A549 (cell line): ENCODE results near the gene HLA-DMB. TPM values are rescaled to one million over a fixed set of nuclear protein-coding genes. Genes with fewer than 3 reads are reported as not detected.

Experiments used
- ATAC-seq, 2 experiments: fragments of 200-7000 bp in 1 of 2; fragments of >200 bp in 1 of 2; cut with Nextera tagmentation in 1 of 2; cut with Tn5 transposase in 1 of 2; 3 replicates each; pipeline versions ENCODE4 v1.8.0 to v1.9.1; 2018 to 2020; ENCODE audit warnings: mild to moderate bottlenecking in 1 of 2, moderate library complexity in 1 of 2
- CTCF ChIA-PET: fragments of 300-600 bp; sonication (Branson Sonifier 250); formaldehyde crosslinking; extraction: SDS; loops from one replicate; lab custom pipeline; 2021; ENCODE audit warnings: antibody characterized with exemption, inconsistent platforms; lab: Yijun Ruan, JAX
- POLR2A ChIA-PET: fragments of 350-600 bp; formaldehyde crosslinking; extraction: SDS; loops from one replicate; lab custom pipeline; 2021; ENCODE audit warnings: antibody characterized with exemption, inconsistent platforms; lab: Yijun Ruan, JAX
- DNase-seq, 2 experiments: peaks; one replicate each; pipeline versions ENCODE4 v3.0.0 to v3.0.0-alpha.2; 2011 to 2016; ENCODE audit warnings: low read depth in 1 of 2, low spot score in 1 of 2
- FAIRE-seq: peaks from 2 replicates; lab custom pipeline; 2011; peaks lifted over from hg19 to GRCh38; lab: Jason Lieb, UNC
- H3K27ac ChIP-seq, 2 experiments: fragments of >200 bp; sonication (Bioruptor Twin); formaldehyde crosslinking; 3 replicates each; pipeline ENCODE4 v1.5.1; 2016 to 2017
- H3K4me1 ChIP-seq: fragments of >200 bp; sonication (Bioruptor Twin); formaldehyde crosslinking; 3 replicates; pipeline ENCODE4 v1.6.1; 2016
- H3K4me2 ChIP-seq: fragments of >200 bp; sonication (Bioruptor Twin); formaldehyde crosslinking; 3 replicates; pipeline ENCODE4 v1.6.1; 2016
- H3K4me3 ChIP-seq: fragments of >200 bp; sonication (Bioruptor Twin); formaldehyde crosslinking; 3 replicates; pipeline ENCODE4 v1.5.1; 2016
- H3K9me3 ChIP-seq: fragments of >200 bp; sonication (Bioruptor Twin); formaldehyde crosslinking; 3 replicates; pipeline ENCODE4 v1.6.1; 2016
- BHLHE40 ChIP-seq: IDR thresholded peaks from 2 replicates; pipeline ENCODE4 v1.6.1; 2012; ENCODE audit warnings: low read depth, low read length, inconsistent platforms
- CHD2 ChIP-seq: fragments of 150-350 bp; IDR thresholded peaks from 2 replicates; pipeline ENCODE4 v1.6.1; 2014; ENCODE audit warnings: low read length; ENCODE audit not compliant: partially characterized antibody
- CHD4 ChIP-seq: fragments of 200-600 bp; sonication (generic); IDR thresholded peaks from 2 replicates; pipeline ENCODE4 v1.6.1; 2016; ENCODE audit warnings: antibody characterized with exemption, mild to moderate bottlenecking, borderline replicate concordance
- E2F6 ChIP-seq: IDR thresholded peaks from 2 replicates; pipeline ENCODE4 v1.6.1; 2012; ENCODE audit warnings: low read depth, borderline replicate concordance
- EHF ChIP-seq: fragments of 250-450 bp; sonication (Bioruptor Pico); IDR thresholded peaks from 2 replicates; pipeline ENCODE4 v1.5.0; 2020; ENCODE audit warnings: mild to moderate bottlenecking
- ESRRA ChIP-seq: fragments of 150-350 bp; IDR thresholded peaks from 2 replicates; pipeline ENCODE4 v1.6.1; 2014; ENCODE audit warnings: mild to moderate bottlenecking, low read length, borderline replicate concordance
- FOSB ChIP-seq: fragments of 250-450 bp; sonication (Bioruptor Pico); IDR thresholded peaks from 2 replicates; pipeline ENCODE4 v1.5.0; 2020; ENCODE audit warnings: mild to moderate bottlenecking, moderate library complexity
- FOXS1 ChIP-seq: fragments of 250-450 bp; sonication (Bioruptor Pico); IDR thresholded peaks from 2 replicates; pipeline ENCODE4 v1.5.0; 2020; ENCODE audit warnings: mild to moderate bottlenecking, moderate library complexity
- GATA3 ChIP-seq: IDR thresholded peaks from 2 replicates; pipeline ENCODE4 v1.6.1; 2012; ENCODE audit warnings: borderline replicate concordance
- HEYL ChIP-seq: fragments of 250-450 bp; sonication (Bioruptor Pico); IDR thresholded peaks from 2 replicates; pipeline ENCODE4 v1.8.0; 2021; ENCODE audit warnings: mild to moderate bottlenecking, moderate library complexity
- HOXA7 ChIP-seq: fragments of 250-450 bp; sonication (Bioruptor Pico); IDR thresholded peaks from 2 replicates; pipeline ENCODE4 v1.5.0; 2020; ENCODE audit warnings: mild to moderate bottlenecking, moderate library complexity
- HOXB13 ChIP-seq: fragments of 250-450 bp; sonication (Bioruptor Pico); IDR thresholded peaks from 2 replicates; pipeline ENCODE4 v1.5.0; 2020; ENCODE audit warnings: low read depth, mild to moderate bottlenecking, moderate library complexity
- HOXB5 ChIP-seq: fragments of 250-450 bp; sonication (Bioruptor Pico); IDR thresholded peaks from 2 replicates; pipeline ENCODE4 v1.5.0; 2020; ENCODE audit warnings: mild to moderate bottlenecking, moderate library complexity
- JUN ChIP-seq, 2 experiments: fragments of >200 bp; sonication (Bioruptor Twin); formaldehyde crosslinking; IDR thresholded peaks; 2 replicates in 1 of 2; 3 replicates in 1 of 2; pipeline ENCODE4 v1.6.1; 2016 to 2017
- JUNB ChIP-seq: fragments of >200 bp; sonication (Bioruptor Twin); formaldehyde crosslinking; IDR thresholded peaks from 2 replicates; pipeline ENCODE4 v1.6.1; 2016
- KDM1A ChIP-seq: fragments of 200-600 bp; sonication (generic); IDR thresholded peaks from 2 replicates; pipeline ENCODE4 v1.6.1; 2016; ENCODE audit warnings: low read depth, mild to moderate bottlenecking
- MAZ ChIP-seq: fragments of 150-350 bp; IDR thresholded peaks from 2 replicates; pipeline ENCODE4 v1.6.1; 2014; ENCODE audit warnings: antibody characterized with exemption, low read depth, low read length, borderline replicate concordance
- MYC ChIP-seq: IDR thresholded peaks from 2 replicates; pipeline ENCODE4 v1.6.1; 2012; ENCODE audit warnings: mild to moderate bottlenecking, inconsistent platforms, low read length, improper control_type of control experiment, borderline replicate concordance
- NR3C1 ChIP-seq: fragments of >200 bp; sonication (Bioruptor Twin); formaldehyde crosslinking; IDR thresholded peaks from 3 replicates; pipeline ENCODE4 v1.6.1; 2017
- PHF8 ChIP-seq: fragments of 200-600 bp; sonication (generic); IDR thresholded peaks from 2 replicates; pipeline ENCODE4 v1.6.1; 2016; ENCODE audit warnings: low read depth, mild to moderate bottlenecking, antibody characterized with exemption, moderate library complexity, borderline replicate concordance
- RAD21 ChIP-seq, 2 experiments: fragments of >200 bp in 1 of 2; sonication (Bioruptor Twin) in 1 of 2; formaldehyde crosslinking in 1 of 2; IDR thresholded peaks in 1 of 2; conservative IDR thresholded peaks in 1 of 2; 2 replicates in 1 of 2; 3 replicates in 1 of 2; pipeline ENCODE4 v1.6.1; 2012 to 2018; ENCODE audit warnings: inconsistent platforms in 1 of 2
- RCOR1 ChIP-seq: fragments of 150-350 bp; IDR thresholded peaks from 2 replicates; pipeline ENCODE4 v1.6.1; 2014; ENCODE audit warnings: antibody characterized with exemption, low read length, low read depth
- RFX5 ChIP-seq: fragments of 450-650 bp; IDR thresholded peaks from 2 replicates; pipeline ENCODE4 v1.7.1; 2014; ENCODE audit warnings: antibody characterized with exemption, mild to moderate bottlenecking, moderate library complexity
- SMC3 ChIP-seq: fragments of >200 bp; sonication (Bioruptor Twin); formaldehyde crosslinking; IDR thresholded peaks from 3 replicates; pipeline ENCODE4 v1.6.1; 2018; ENCODE audit warnings: inconsistent platforms
- SREBF2 ChIP-seq: fragments of 450-650 bp; IDR thresholded peaks from 2 replicates; pipeline ENCODE4 v1.6.1; 2014; ENCODE audit warnings: mild to moderate bottlenecking, moderate library complexity
- TFCP2L1 ChIP-seq: fragments of 250-450 bp; sonication (Bioruptor Pico); IDR thresholded peaks from 2 replicates; pipeline ENCODE4 v1.5.0; 2021; ENCODE audit warnings: mild to moderate bottlenecking
- ZNF302 ChIP-seq: fragments of 250-450 bp; sonication (Bioruptor Pico); IDR thresholded peaks from 2 replicates; pipeline ENCODE4 v1.9.0; 2021; ENCODE audit warnings: inconsistent platforms, mild to moderate bottlenecking, moderate library complexity
- WGBS: methylation state at CpG from one replicate; pipeline ENCODE4 v1.1.6; 2017; ENCODE audit errors: missing lambda C conversion rate; 5-methylcytosine and 5-hydroxymethylcytosine counted together
- polyA plus RNA-seq, 4 experiments: library from polyadenylated mRNA; depleted of rRNA in 3 of 4; stranded (reverse); fragments of >200 nt; fragmentation: RNase III in 1 of 4; extraction: RNeasy Plus Mini Kit Qiagen cat#74134 plus additional on column Dnase treatment in 1 of 4; gene quantifications; 2 replicates in 3 of 4; 3 replicates in 1 of 4; pipeline ENCODE4 v1.2.3, GENCODE V29; 2011 to 2017
- TF ChIP-seq, protein P1 (sequence below): fragments of 250-450 bp; sonication (Bioruptor Pico); IDR thresholded peaks from 2 replicates; pipeline ENCODE4 v1.5.0; 2020; ENCODE audit warnings: low read depth, mild to moderate bottlenecking, moderate library complexity

HLA-DMB gene
- polyA plus RNA-seq, 2 of the 4 experiments (the other 2 are of a cell fraction), result 3.7 to 14.3 TPM

DNA sequence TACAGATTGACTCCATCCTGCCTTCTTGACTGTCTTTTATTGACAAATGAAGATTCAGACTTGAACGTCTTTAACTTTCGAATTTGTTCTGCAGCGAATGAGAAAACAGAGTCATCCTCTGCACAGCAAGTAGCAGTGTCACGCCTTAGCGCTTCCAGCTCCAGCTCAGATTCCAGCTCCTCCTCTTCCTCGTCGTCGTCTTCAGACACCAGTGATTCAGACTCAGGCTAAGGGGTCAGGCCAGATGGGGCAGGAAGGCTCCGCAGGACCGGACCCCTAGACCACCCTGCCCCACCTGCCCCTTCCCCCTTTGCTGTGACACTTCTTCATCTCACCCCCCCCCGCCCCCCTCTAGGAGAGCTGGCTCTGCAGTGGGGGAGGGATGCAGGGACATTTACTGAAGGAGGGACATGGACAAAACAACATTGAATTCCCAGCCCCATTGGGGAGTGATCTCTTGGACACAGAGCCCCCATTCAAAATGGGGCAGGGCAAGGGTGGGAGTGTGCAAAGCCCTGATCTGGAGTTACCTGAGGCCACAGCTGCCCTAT lies 39.7 kb upstream of the HLA-DMB start:
- no peak for DNase-seq
- H3K4me1 ChIP-seq, result peaks cover 46% of the 10 kb centered on the region
- no peaks in the 10 kb centered on the region for H3K9me3 ChIP-seq
- no peak overlapping the region for H3K4me2 ChIP-seq
- FAIRE-seq, result no peak
- TF ChIP-seq FOXS1, result no peak
- TF ChIP-seq CHD4, result no peak
- TF ChIP-seq CHD2, result no peak
- TF ChIP-seq HOXA7 (CRISPR knock-in tag), result no peak
- no peak for TF ChIP-seq RFX5
- 73% methylated on average over 8 of the region's 11 CpGs for WGBS
- no peak for ATAC-seq
- POLR2A ChIA-PET, result interaction anchor here (8.6 kb wide), 1 partner anchor 10 kb away, joined by 127 read pairs; no protein-coding TSS in a partner anchor
- CTCF ChIA-PET, result interaction anchor here (1.0 to 4.6 kb wide), 7 partner anchors 9 to 142 kb away, joined by 3 to 24 read pairs (median 7); partner anchors contain the start of genes BRD2, HLA-DMA and TAP2
- no peak overlapping the region for H3K27ac ChIP-seq
- H3K4me3 ChIP-seq, result no peak overlapping the region

GRCh38 chr6:32979720-32980487 lies 39.1 kb upstream of the HLA-DMB start:
- FAIRE-seq (no peak), ATAC-seq (no peak), DNase-seq (no peak)
- 88% methylated on average over 10 of the region's 12 CpGs for WGBS
- TF ChIP-seq ESRRA (no peak), SMC3 (no peak), FOSB (no peak), SREBF2 (no peak), CHD4 (no peak), ZNF302 (no peak), FOXS1 (no peak), E2F6 (no peak), GATA3 (no peak), RFX5 (no peak), HOXB5 (CRISPR knock-in tag) (no peak), EHF (CRISPR knock-in tag) (no peak), MYC (no peak), RCOR1 (no peak), HOXA7 (CRISPR knock-in tag) (no peak), PHF8 (no peak), KDM1A (no peak), MAZ (no peak), NR3C1 (no peak)
- TF ChIP-seq, protein P1, sequence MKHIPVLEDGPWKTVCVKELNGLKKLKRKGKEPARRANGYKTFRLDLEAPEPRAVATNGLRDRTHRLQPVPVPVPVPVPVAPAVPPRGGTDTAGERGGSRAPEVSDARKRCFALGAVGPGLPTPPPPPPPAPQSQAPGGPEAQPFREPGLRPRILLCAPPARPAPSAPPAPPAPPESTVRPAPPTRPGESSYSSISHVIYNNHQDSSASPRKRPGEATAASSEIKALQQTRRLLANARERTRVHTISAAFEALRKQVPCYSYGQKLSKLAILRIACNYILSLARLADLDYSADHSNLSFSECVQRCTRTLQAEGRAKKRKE (CRISPR knock-in tag), result no peak
- Histone ChIP-seq H3K27ac (no peak overlapping the region), H3K4me3 (no peak overlapping the region), H3K9me3 (no peaks in the 10 kb centered on the region), H3K4me1 (peaks cover 51% of the 10 kb centered on the region), H3K4me2 (no peak overlapping the region)
- ChIA-PET POLR2A (interaction anchor here (8.6 kb wide), 1 partner anchor 9 kb away, joined by 127 read pairs; no protein-coding TSS in a partner anchor), CTCF (interaction anchor here (1.0 to 4.6 kb wide), 7 partner anchors 8 to 141 kb away, joined by 3 to 24 read pairs (median 7); partner anchors contain the start of genes BRD2, HLA-DMA and TAP2)

DNA sequence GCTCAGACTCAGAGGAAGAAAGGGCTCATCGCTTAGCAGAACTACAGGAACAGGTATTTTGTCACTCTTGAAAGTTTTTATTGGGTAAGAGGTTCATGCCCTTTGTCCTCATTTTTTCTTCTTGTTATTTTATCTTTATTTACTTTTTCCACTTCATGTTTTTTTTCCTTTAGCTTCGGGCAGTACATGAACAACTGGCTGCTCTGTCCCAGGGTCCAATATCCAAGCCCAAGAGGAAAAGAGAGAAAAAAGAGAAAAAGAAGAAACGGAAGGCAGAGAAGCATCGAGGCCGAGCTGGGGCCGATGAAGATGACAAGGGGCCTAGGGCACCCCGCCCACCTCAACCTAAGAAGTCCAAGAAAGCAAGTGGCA lies 37.1 kb upstream of the HLA-DMB start:
- no peak for DNase-seq
- ChIA-PET POLR2A (interaction anchor here (8.6 kb wide), 1 partner anchor 7 kb away, joined by 127 read pairs; no protein-coding TSS in a partner anchor), CTCF (interaction anchor here (0.7 to 4.6 kb wide), 6 partner anchors 8 to 96 kb away, joined by 3 to 24 read pairs (median 6); partner anchors contain the start of gene BRD2)
- Histone ChIP-seq H3K4me3 (no peak overlapping the region), H3K4me1 (peaks cover 51% of the 10 kb centered on the region), H3K9me3 (no peaks in the 10 kb centered on the region), H3K27ac (no peak overlapping the region), H3K4me2 (peak overlapping the region; percentile 83)
- 76% methylated on average over 7 of the region's 7 CpGs for WGBS
- TF ChIP-seq HOXB13 (CRISPR knock-in tag) (no peak), JUNB (no peak), JUN (IDR thresholded peaks at IDR 0.05) (no peak), TFCP2L1 (CRISPR knock-in tag) (no peak), RAD21 (conservative IDR thresholded peaks at IDR 0.05 in 1 of 2, IDR thresholded peaks at IDR 0.05 in 1 of 2) (no peak), HEYL (no peak), BHLHE40 (no peak)
- ATAC-seq, result no peak
- no peak for FAIRE-seq
